Measurements from ENCODE around the gene PCDHGA1.

PCDHGA1 gene

DNA sequence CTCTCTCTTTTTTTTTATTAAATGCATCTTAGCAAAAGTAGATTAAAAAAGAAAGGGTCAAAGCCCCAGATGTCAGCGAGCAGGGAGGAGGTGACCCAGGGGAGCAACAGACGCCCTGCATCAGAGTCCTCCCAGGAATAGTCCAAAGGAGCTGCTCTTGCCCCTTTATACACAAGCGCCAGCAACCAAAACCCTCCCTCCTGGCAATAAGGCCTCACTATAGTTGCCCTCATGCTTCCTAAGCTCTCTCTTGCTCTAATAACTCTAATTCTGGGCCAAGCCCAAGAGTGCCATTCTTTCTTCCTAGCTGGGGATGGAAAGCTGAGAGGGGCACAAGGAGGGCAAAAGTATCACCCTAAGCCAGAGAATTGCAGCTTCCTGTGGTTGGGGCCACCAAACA lies 184.8 kb downstream of the PCDHGA1 start:
- DNase-seq = no peak

DNA sequence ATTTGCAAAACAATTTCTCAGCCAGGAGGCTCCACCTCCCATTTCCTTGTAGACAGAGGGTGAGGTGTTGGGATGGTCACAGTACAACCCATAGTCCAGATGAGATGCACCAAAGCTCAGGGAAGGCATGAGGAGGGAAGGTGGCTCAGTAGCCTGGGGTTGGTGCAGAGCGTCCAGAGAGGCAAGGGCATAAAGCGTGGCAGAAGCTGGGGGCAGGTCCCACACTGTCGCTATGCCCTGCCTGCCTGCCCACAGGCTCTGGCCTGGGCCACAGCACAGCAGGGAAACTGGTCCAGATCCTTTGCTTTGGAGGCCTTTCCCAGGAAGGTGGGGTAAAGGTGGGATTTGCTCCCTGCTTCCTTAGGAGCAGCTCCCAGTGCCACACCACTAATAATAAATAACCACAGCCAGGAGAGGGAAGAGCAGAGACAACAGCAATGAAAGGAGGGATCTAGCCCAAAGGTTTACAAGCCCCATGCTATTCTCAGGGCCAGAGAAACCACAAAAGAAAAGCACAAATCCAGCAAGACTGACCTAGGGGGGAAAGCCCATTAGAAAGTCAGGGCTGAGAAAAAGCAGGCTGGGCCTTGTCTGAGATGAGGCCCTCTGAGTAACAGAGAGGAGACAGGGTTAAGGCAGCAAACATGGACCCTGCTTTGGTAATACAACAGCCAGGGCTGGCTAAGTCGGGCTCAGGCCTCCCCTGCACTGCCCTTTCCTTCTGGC lies 185.8 kb downstream of the PCDHGA1 start:
- no peak for DNase-seq

DNA sequence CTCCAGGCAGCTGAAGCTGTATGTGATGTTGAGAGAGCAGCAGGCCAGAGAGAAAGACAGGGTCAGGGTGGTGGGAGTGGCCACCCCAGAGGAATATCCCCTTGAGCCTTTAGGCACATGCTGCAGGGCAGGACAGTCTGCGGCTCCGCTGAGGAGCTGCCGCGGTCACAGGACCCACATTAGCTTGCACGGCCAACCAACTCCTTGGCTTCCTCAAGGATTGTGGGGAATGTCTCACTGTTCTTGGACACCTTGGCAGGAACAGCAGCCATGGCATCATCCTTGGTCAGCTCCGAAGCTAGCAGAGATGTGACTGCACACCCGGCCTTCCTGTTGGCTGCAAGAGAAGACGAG lies 186.3 kb downstream of the PCDHGA1 start:
- DNase-seq = no peak

DNA sequence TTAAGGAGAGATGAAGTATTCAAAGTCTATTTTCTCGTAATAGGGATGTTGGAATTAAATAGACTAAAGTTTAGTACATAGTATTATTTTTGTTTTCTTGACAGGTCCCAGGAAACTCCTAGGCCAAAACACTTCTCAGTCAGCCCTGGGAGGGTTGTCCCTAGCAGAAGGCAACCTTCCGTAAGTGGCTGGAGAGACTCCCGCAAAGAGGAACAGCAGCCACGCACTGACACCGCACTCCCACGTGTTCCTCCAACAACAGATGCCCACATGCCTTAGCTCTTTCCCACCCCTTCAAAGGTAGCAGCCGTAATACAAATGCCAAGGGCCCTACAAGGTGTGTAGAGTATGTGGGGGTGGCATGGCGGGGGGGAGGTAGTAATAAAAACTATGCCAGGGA lies 187.0 kb downstream of the PCDHGA1 start:
- DNase-seq = no peak

DNA sequence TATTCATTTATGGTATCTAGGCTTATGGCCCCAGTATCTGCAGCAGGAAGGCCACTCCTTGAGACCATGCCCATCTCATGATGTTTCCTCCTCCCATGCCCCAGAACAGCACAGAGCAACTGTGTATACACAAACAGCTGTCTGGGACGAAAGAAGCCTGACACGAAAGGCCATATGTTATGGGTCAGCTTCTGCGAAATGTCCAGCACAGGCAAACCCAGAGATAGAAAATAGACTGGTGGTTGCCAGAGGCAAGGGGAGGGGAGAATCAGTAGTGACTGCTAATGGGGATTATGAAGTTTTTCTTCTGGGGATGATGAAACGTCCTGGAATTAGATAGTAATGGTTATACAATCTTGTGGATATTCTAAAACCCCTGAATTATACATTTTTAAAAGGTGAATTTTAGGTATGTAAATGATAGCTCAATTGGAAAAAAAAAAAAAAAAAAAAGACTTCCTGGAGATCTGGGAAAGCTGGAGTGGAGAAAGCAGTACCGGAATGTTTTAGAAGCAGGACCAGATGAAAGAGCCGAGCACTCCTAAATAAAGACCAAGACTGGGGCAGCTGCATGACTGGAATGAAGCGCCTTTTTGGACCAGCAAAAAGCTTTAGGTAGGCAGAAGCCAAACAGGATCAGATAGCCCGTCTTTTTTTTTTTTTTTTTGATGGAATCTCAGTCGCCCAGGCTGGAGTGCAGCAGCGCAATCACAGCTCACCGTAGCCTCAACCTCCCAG lies 187.7 kb downstream of the PCDHGA1 start:
- no peak for DNase-seq

DNA sequence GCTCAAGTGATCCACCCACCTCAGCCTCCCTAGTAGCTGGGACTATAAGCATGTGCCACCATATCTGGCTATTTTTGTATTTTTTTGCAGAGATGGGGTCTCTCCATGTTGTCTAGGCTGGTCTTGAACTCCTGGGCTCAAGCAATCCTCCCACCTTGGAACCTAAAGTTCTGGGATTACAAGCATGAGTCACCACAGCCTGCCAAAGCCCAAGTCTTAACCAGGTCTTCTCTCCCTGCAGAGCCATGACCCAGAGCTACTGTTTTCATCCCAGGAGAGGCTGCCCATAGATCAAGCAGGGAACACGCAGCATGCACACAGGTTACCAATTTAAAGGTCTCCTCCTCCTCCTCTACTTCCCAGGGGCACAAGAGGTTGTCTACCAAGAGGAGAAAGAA lies 188.3 kb downstream of the PCDHGA1 start:
- DNase-seq = no peak

DNA sequence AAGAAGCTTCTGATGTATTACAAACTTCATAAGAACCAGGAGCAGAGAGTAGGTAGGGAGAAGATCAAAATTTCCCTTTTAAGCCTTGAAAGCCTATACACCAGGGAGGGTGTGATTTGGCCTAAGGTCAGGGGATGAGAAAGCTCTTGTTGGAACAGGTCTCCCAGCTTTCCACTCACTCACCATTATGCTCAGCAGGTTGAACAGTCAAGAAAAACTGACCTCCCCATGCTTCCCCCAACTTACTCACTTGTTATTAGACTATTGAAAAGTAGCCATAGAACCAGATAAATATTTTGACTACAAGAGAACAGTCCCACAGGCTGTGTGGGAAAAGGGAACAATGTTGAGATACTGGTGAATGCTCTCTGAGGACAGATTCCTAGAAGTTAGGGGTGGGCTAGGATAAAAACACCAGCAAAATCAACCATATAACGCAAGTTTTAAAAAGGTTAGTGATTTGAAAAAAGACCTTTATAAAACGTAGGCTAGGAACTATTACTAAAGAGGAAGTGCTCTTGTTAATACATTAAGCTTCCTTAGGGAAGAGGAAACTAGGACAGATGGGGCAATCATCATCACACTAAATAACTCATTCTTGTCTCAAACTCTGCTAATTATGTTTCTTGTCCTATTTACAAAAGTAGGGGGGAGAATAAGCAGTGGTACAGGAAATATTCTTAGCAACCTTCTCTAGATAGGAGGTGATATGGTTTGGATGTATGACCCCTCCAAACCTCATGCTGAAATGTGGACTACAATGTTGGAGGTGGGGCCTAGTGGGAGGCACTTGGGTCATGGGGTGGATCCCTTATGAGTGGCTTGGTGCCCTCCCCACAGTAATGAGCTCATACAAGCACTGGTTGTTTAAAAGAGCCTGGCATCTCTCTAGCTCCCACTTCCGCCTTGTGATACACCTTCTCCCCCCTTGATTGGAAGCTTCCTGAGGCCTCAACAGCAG lies 189.6 kb downstream of the PCDHGA1 start:
- DNase-seq = no peak

DNA sequence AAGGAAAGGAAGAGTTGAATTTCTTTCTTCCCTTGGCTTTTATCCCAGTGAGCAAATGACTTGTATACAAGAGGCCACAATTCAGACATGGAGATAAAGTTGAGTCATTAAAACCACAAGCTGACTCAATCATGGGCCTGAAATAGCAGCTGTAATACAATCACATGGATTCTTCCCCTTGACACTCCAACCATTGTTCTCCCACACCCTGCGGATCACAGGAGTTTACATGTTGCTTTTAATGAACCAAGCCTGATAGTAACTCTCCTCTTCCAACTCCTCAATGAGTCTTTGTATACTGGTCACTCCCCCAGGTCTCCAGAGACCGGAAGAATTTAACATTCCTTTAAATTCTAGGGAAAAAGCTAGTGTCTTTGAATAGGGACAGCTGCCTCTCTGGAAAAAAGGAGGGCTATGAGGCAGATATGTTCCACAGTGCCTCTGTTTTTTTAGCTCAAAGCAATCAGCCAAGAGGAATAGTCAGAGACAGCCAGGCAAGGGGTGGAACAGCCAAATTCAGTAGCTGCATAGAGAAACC lies 191.0 kb downstream of the PCDHGA1 start:
- DNase-seq = peak; percentile 40

DNA sequence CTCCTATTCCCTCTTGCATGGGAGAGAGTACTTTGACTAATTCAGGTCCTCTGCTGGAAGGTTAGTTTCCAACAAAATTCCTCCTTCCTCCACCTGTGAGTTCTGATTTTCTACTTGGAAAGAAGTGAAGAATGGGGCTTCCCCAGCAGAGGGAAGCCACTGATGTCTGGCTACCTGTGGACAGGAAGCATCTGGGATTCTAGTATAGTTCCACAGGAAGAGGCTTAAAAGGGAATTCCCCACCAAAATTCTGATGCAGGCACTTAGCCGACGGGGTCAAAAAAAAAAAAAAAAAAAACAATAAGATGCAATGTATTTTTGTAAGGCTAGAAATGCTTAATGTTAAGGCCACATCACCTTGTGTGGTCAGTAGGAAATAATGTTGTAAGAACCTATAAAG lies 192.0 kb downstream of the PCDHGA1 start:
- DNase-seq = no peak

DNA sequence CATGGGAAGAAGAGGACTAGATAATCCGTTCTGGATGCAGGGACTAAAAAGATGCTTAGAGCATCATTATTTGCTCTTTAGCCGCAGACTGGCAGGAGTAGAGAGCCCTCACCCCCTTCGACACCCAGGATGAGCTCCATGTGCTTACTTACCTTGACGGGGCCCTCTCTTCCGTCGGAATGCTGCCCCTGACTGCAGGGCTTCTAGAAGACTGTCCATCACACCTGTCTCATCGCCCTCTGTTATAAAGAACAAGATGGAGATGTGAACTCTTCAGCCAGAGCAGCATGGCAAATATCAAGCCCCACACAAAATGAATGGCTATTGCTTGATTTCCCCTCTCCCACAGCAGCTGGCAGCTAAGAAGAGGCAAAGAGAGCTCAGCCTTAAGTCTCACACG lies 193.7 kb downstream of the PCDHGA1 start:
- no peak for DNase-seq

DNA sequence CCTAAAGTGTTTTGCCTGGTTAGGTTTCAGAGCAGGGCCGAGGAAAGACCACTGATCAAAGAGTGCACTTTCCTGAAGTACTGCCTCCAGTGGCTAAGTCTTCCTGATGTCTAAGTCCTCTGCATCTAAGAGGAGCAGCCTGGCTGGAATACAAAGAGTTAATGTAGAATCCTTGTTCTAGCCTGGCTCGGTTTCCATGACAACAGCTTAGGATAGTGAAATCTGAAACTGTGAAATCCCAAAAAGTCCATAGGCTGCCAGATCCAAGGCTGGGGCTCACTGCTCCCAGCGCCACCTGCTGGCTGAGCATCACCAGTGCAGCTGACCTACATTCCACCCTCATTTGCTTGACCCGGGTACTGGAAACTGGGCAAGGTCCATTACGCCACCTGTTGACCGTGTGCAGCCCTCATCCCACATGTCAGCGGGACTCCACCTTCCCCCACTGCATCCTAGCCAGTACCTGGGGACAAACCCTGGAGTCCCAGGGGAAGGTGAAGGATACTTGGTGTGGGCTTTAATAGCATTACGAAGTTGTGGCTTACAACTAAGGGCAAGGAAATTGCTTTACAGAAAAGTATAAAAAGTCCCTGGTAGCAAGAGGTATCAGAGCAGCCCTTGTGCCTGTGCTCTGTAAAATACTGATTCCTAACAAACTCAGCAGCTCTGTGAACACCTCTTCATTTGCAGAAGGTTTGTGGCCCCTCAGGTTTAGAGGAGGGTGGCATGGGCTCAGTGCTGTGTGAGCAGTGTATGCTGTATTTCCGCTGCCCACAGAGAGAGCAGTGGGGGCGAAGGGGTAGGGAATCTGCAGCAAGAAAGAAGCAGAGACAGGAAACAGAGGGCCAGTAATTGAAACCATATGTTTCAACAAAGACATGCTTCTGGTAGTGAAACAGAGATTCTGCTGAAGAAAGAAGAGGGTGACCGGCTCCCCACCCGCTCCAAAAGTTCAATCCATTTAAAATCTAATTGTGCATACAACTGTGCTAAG lies 194.6 kb downstream of the PCDHGA1 start:
- peak; percentile 91 for DNase-seq

DNA sequence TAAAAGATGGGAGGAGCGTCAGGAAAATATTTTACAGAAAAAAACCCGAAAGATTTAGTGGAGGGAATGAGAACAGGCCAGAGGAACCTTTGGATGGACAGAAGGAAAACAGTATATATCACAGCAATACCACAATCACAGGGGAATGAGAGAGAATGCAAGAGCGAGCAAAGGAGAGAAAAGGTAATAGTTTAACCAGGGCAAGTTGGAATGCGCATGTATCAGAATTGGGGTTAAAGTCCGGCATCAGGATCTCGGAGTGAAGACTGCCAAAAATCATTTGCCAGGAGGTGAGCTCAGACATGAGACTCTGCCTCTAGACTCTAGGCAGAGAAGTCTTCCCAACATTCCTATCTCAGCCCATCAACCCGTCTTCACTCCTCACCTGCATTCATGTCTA lies 195.3 kb downstream of the PCDHGA1 start:
- DNase-seq = no peak

DNA sequence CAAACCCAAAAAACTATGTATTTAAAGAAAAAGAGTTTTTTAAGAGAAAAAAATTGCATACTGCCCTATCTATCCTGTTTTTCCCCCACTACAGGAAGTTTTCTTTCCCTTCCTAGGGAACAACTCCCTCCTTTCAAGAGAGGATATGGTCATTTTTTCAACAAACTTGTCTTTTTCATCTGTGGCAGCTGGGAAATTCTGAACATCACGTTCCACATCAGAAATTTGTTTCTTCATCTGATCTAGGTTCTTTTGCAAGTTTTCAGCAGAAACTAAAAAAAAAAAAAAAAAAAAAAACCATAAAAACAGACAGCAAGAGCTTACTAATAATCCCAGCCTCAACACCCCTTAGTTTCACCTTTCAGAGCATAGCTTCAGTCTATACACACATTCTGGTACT lies 197.1 kb downstream of the PCDHGA1 start:
- no peak for DNase-seq

DNA sequence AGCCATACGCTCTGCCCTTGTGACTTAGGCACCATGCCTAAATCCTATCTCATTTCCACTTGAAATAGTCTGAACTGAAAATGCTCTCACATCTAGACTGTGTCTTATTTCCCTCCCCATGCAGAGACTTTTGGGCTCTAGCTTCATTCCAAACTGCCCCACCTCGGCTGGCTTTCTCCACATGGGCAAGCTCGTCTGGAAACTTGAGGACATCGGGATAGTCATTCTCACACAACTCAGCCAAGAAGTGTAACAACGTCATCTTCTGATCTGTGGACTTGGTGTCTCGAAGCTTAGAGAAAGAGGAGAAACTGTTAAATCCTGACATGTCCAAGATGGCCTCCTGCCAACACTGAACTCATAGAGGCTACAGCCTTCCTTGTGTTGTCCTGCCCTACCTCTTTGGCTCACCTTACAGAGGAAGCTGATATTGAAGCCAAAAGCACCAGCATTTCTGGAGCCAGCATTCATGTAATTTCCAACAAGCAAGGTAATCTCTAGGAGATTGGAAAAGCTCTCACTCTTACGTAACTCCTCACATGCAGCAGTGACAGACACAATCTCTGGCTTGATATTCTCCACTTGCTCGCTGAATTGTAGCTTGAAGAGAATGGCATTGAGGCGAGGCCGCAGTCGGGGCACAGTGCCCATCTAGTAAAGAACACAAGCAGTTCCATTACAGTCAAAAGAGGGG lies 198.1 kb downstream of the PCDHGA1 start:
- no peak for DNase-seq

DNA sequence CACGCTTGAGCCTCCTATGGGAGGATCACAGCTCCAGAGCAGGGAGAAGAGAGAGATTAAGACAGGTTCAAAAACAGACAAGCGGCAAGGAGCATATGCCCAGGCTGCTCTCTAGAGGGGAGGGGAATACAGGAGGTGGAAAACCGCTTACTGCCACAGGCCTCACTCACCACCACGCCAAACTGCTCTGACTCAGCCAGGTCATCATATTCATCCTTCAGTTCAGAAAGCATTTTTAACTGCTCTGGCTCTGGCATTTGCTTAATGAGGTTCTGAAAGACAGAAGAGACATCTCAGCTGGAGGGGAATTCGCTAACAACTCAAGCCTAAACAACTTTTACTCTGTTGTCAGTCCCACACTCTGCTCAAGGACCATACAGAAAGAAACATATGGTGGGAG lies 198.7 kb downstream of the PCDHGA1 start:
- DNase-seq = no peak

DNA sequence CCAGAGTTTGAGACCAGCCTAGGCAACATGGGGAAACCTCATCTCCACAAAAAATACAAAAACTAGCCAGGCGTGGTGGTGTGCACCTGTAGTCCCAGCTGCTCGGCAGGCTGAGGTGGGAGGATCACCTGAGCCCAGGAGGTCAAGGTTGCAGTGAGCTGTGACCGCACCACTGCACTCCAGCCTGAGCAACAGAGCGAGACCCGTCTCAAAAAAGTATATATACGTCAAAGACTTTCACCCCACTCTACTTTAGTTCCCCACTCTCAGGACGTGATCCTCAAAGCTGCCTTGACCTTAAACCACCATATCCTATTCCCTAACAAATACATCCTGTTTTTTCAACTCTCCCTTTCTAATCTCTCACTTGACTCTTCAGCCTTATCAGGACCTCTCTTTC lies 199.6 kb downstream of the PCDHGA1 start:
- no peak for DNase-seq

DNA sequence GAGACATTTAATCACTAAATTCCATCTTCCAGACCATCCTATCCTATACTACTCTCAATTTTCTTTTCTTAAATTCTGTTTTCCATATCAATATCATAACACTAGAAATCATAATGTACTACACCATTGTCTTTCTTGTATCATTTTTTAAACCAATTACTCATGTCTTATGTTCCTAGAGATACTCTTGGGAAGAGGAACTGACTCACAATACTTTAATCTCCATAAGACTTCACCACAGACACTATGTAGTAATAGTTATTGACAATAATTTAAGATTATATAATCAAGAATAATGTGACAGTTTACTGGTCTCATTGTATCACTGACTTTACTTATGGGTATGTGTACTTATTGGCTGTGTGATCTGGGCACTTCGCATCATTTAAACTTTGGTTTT lies 202.4 kb downstream of the PCDHGA1 start:
- no peak for DNase-seq

DNA sequence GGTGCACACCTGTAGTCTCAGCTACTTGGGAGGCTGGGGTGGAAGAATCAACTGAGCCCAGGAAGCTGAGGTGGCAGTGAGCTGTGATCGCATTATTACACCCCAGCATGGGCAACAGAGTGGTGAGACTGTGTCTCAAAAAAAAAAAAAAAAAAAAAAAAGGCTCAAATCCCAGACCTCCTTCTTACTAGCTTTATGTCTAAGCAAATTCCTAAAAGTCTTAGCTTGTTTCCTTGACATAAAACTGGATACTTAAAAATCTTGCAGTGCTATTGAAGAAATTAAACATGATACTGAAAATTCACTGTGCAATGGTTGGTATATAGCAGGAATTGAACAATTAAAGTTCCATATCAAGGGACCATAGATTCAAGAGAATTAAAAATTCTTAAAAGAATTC lies 203.6 kb downstream of the PCDHGA1 start:
- DNase-seq = no peak

DNA sequence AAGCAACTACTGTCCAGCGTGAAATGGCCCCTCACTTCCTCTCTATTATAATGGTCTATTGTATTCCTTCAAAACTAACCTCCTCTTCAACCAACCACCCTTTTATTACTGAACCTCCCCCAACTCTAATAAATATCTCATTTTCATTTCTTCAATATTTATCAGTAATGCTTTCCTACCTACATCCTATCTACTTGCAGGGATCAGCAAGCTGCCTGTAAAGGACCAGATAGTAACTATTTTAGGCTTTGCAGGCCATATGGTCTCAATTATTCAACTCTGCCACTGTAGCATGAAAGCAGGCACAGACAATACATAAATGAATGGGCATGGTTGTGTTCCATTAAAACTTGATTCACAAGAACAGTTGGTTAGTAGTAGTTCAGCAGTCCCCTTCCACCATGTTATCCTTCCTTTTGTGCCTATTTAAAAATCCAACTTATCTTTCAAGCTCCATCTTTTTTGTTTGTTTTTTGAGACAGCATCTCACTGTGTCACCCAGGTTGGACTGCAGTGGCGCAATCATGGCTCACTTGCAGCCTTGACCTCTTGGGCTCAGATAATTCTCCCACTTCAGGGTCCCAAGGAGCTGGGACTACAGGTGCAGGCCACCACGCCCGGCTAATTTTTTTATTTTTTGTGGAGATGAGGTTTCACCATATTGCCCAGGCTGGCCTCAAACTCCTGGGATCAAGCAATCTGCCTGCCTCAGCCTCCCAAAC lies 204.3 kb downstream of the PCDHGA1 start:
- no peak for DNase-seq

DNA sequence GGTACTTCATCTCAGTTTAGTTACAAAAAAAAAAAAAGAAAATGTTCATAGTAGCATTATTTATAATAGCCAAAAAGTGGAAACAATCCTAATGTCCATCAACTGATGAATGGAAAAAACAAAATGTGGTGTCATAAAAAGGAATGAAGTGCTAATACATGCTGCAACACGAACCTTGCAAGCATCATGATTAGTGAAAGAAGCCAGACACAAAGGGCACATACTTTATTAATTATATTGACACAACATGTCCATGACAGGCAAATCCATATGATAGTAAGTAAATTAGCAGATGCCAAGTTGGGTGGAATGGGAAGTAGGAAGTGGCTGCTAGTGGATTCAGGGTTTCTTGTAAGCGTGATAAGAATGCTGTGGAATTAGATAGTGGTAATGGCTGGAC lies 212.7 kb downstream of the PCDHGA1 start:
- no peak for DNase-seq

DNA sequence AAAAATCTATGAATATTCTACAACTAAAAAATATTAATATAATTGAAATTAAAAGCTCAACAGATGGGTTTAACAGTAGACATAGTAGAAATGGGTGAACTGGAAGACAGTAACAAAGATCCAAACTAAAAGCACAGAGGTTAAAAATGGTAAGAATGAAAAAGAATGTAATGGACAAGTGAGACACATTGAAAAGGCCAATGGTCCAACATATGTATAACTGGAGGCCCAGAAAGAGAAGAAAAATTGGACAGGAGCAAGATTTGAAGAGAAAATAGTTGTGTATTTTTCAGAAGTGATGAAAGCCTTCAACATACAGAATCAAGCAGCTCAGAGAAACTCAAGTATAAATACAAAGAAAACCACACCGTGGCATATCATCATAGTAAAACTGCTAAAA lies 217.2 kb downstream of the PCDHGA1 start:
- DNase-seq = no peak
